Measurements from ENCODE around the gene NDUFAF5. TPM values are rescaled to one million over a fixed set of nuclear protein-coding genes. Genes with fewer than 3 reads are reported as not detected.

Gene NDUFAF5
- total RNA-seq, 1 donor from 2014 or later, result 33.3 TPM

GRCh38 chr20:13813910-13814309 is 29.1 kb downstream of the NDUFAF5 start:
- peaks cover 52% of the 10 kb centered on the region for H3K36me3 Mint-ChIP-seq (ENCODE audit: low read depth)
- H3K4me3 Mint-ChIP-seq (ENCODE audit: low read depth), result no peak overlapping the region
- no peak for DNase-seq (ENCODE audit: low spot score)
- intact Hi-C loops (cut with micrococcal nuclease), result no loop called here
- H3K4me1 Mint-ChIP-seq (ENCODE audit: low read depth), result peaks cover 15% of the 10 kb centered on the region
- no peak overlapping the region for H3K27ac Mint-ChIP-seq
- no peaks in the 10 kb centered on the region for H3K27me3 Mint-ChIP-seq (ENCODE audit: low read depth)
- H3K9me3 Mint-ChIP-seq, result no peaks in the 10 kb centered on the region

GRCh38 chr20:13814672-13815071 is 29.8 kb downstream of the NDUFAF5 start:
- Mint-ChIP-seq H3K27me3 (ENCODE audit: low read depth) (no peaks in the 10 kb centered on the region), H3K4me1 (ENCODE audit: low read depth) (peaks cover 15% of the 10 kb centered on the region), H3K27ac (no peak overlapping the region), H3K36me3 (ENCODE audit: low read depth) (peaks cover 52% of the 10 kb centered on the region), H3K9me3 (no peaks in the 10 kb centered on the region), H3K4me3 (ENCODE audit: low read depth) (no peak overlapping the region)
- intact Hi-C loops (cut with micrococcal nuclease), result no loop called here
- no peak for DNase-seq (ENCODE audit: low spot score)

GRCh38 chr20:13816757-13817156 is 31.9 kb downstream of the NDUFAF5 start:
- H3K4me3 Mint-ChIP-seq (ENCODE audit: low read depth), result no peak overlapping the region
- intact Hi-C loops (cut with micrococcal nuclease), result no loop called here
- peaks cover 64% of the 10 kb centered on the region for H3K36me3 Mint-ChIP-seq (ENCODE audit: low read depth)
- H3K4me1 Mint-ChIP-seq (ENCODE audit: low read depth), result peaks cover 15% of the 10 kb centered on the region
- no peaks in the 10 kb centered on the region for H3K9me3 Mint-ChIP-seq
- H3K27ac Mint-ChIP-seq, result peak overlapping the region; percentile 36
- H3K27me3 Mint-ChIP-seq (ENCODE audit: low read depth), result no peaks in the 10 kb centered on the region
- no peak for DNase-seq (ENCODE audit: low spot score)

- Mint-ChIP-seq H3K36me3 (ENCODE audit: low read depth) (peaks cover 58% of the 10 kb centered on the region), H3K27ac (peak overlapping the region; percentile 71), H3K4me1 (ENCODE audit: low read depth) (peaks cover 15% of the 10 kb centered on the region), H3K4me3 (ENCODE audit: low read depth) (no peak overlapping the region), H3K9me3 (no peaks in the 10 kb centered on the region), H3K27me3 (ENCODE audit: low read depth) (no peaks in the 10 kb centered on the region)
- no peak for DNase-seq (ENCODE audit: low spot score)
- intact Hi-C loops (cut with micrococcal nuclease), result no loop called here
Observed at GRCh38 chr20:13817342-13817741, 32.5 kb downstream of the NDUFAF5 start.

GRCh38 chr20:13819885-13820645 is 35.2 kb downstream of the NDUFAF5 start:
- no peak overlapping the region for H3K27ac Mint-ChIP-seq
- H3K4me3 Mint-ChIP-seq (ENCODE audit: low read depth), result no peak overlapping the region
- no peak for DNase-seq (ENCODE audit: low spot score)
- H3K9me3 Mint-ChIP-seq, result no peaks in the 10 kb centered on the region
- no peaks in the 10 kb centered on the region for H3K27me3 Mint-ChIP-seq (ENCODE audit: low read depth)
- H3K4me1 Mint-ChIP-seq (ENCODE audit: low read depth), result peaks cover 15% of the 10 kb centered on the region
- intact Hi-C loops (cut with micrococcal nuclease), result loop anchor here (1.0 kb wide), 1 partner anchor 235 kb away; no protein-coding TSS in a partner anchor
- H3K36me3 Mint-ChIP-seq (ENCODE audit: low read depth), result peaks cover 40% of the 10 kb centered on the region

- peaks cover 27% of the 10 kb centered on the region for H3K36me3 Mint-ChIP-seq (ENCODE audit: low read depth)
- H3K9me3 Mint-ChIP-seq, result no peaks in the 10 kb centered on the region
- H3K4me1 Mint-ChIP-seq (ENCODE audit: low read depth), result peaks cover 7% of the 10 kb centered on the region
- no peaks in the 10 kb centered on the region for H3K27me3 Mint-ChIP-seq (ENCODE audit: low read depth)
- DNase-seq (ENCODE audit: low spot score), result no peak
- H3K4me3 Mint-ChIP-seq (ENCODE audit: low read depth), result no peak overlapping the region
- intact Hi-C loops (cut with micrococcal nuclease), result no loop called here
- no peak overlapping the region for H3K27ac Mint-ChIP-seq
Observed at GRCh38 chr20:13821876-13822275, 37.0 kb downstream of the NDUFAF5 start.

GRCh38 chr20:13822459-13822858 is 37.6 kb downstream of the NDUFAF5 start:
- peaks cover 3% of the 10 kb centered on the region for H3K4me1 Mint-ChIP-seq (ENCODE audit: low read depth)
- intact Hi-C loops (cut with micrococcal nuclease), result no loop called here
- no peak overlapping the region for H3K4me3 Mint-ChIP-seq (ENCODE audit: low read depth)
- no peak for DNase-seq (ENCODE audit: low spot score)
- no peak overlapping the region for H3K27ac Mint-ChIP-seq
- H3K36me3 Mint-ChIP-seq (ENCODE audit: low read depth), result peaks cover 23% of the 10 kb centered on the region
- H3K9me3 Mint-ChIP-seq, result no peaks in the 10 kb centered on the region
- H3K27me3 Mint-ChIP-seq (ENCODE audit: low read depth), result no peaks in the 10 kb centered on the region

GRCh38 chr20:13824459-13824858 is 39.6 kb downstream of the NDUFAF5 start:
- Mint-ChIP-seq H3K9me3 (no peaks in the 10 kb centered on the region), H3K27me3 (ENCODE audit: low read depth) (peaks cover 2% of the 10 kb centered on the region), H3K36me3 (ENCODE audit: low read depth) (peaks cover 12% of the 10 kb centered on the region), H3K4me1 (ENCODE audit: low read depth) (no peaks in the 10 kb centered on the region), H3K4me3 (ENCODE audit: low read depth) (no peak overlapping the region), H3K27ac (no peak overlapping the region)
- no peak for DNase-seq (ENCODE audit: low spot score)
- intact Hi-C loops (cut with micrococcal nuclease), result no loop called here

- no peak overlapping the region for H3K4me3 Mint-ChIP-seq (ENCODE audit: low read depth)
- H3K9me3 Mint-ChIP-seq, result no peaks in the 10 kb centered on the region
- no peak overlapping the region for H3K27ac Mint-ChIP-seq
- no peaks in the 10 kb centered on the region for H3K4me1 Mint-ChIP-seq (ENCODE audit: low read depth)
- H3K36me3 Mint-ChIP-seq (ENCODE audit: low read depth), result peaks cover 7% of the 10 kb centered on the region
- H3K27me3 Mint-ChIP-seq (ENCODE audit: low read depth), result peaks cover 4% of the 10 kb centered on the region
- DNase-seq (ENCODE audit: low spot score), result no peak
- intact Hi-C loops (cut with micrococcal nuclease), result no loop called here
Observed at GRCh38 chr20:13825465-13825864, 40.6 kb downstream of the NDUFAF5 start.

GRCh38 chr20:13831476-13831875 is 46.6 kb downstream of the NDUFAF5 start:
- no peak overlapping the region for H3K27ac Mint-ChIP-seq
- no peaks in the 10 kb centered on the region for H3K9me3 Mint-ChIP-seq
- intact Hi-C loops (cut with micrococcal nuclease), result no loop called here
- H3K27me3 Mint-ChIP-seq (ENCODE audit: low read depth), result peaks cover 4% of the 10 kb centered on the region
- no peaks in the 10 kb centered on the region for H3K36me3 Mint-ChIP-seq (ENCODE audit: low read depth)
- DNase-seq (ENCODE audit: low spot score), result no peak
- no peaks in the 10 kb centered on the region for H3K4me1 Mint-ChIP-seq (ENCODE audit: low read depth)
- H3K4me3 Mint-ChIP-seq (ENCODE audit: low read depth), result no peak overlapping the region

GRCh38 chr20:13838664-13839063 is 53.8 kb downstream of the NDUFAF5 start:
- no peak for DNase-seq (ENCODE audit: low spot score)
- H3K27me3 Mint-ChIP-seq (ENCODE audit: low read depth), result no peaks in the 10 kb centered on the region
- no peaks in the 10 kb centered on the region for H3K36me3 Mint-ChIP-seq (ENCODE audit: low read depth)
- intact Hi-C loops (cut with micrococcal nuclease), result no loop called here
- no peaks in the 10 kb centered on the region for H3K4me1 Mint-ChIP-seq (ENCODE audit: low read depth)
- no peak overlapping the region for H3K27ac Mint-ChIP-seq
- no peak overlapping the region for H3K4me3 Mint-ChIP-seq (ENCODE audit: low read depth)
- H3K9me3 Mint-ChIP-seq, result no peaks in the 10 kb centered on the region

- Mint-ChIP-seq H3K9me3 (no peaks in the 10 kb centered on the region), H3K4me3 (ENCODE audit: low read depth) (no peak overlapping the region), H3K4me1 (ENCODE audit: low read depth) (no peaks in the 10 kb centered on the region), H3K27ac (no peak overlapping the region), H3K36me3 (ENCODE audit: low read depth) (no peaks in the 10 kb centered on the region), H3K27me3 (ENCODE audit: low read depth) (no peaks in the 10 kb centered on the region)
- intact Hi-C loops (cut with micrococcal nuclease), result no loop called here
- DNase-seq (ENCODE audit: low spot score), result no peak
Observed at GRCh38 chr20:13839421-13840092, 54.7 kb downstream of the NDUFAF5 start.

GRCh38 chr20:13840093-13840465 is 55.3 kb downstream of the NDUFAF5 start:
- Mint-ChIP-seq H3K9me3 (no peaks in the 10 kb centered on the region), H3K27me3 (ENCODE audit: low read depth) (no peaks in the 10 kb centered on the region), H3K27ac (no peak overlapping the region), H3K4me1 (ENCODE audit: low read depth) (no peaks in the 10 kb centered on the region), H3K36me3 (ENCODE audit: low read depth) (no peaks in the 10 kb centered on the region), H3K4me3 (ENCODE audit: low read depth) (no peak overlapping the region)
- DNase-seq (ENCODE audit: low spot score), result no peak
- intact Hi-C loops (cut with micrococcal nuclease), result no loop called here

Measured in activated T-helper 2 cell treated with anti-CD3 and anti-CD28 coated beads, Interferon-gamma antibody, Interleukin-2, Interleukin-4, amounts not matched to agents 10 μg/mL and 5 μg/mL and 100 μg/mL, durations not matched to agents 14 hours and 24 hours and 36 hours (primary cell).